ENCODE results near the gene NUP210.
A peak's percentile ranks its signal among the peaks of the same experiment; 100 is the strongest.

The NUP210 gene

DNA sequence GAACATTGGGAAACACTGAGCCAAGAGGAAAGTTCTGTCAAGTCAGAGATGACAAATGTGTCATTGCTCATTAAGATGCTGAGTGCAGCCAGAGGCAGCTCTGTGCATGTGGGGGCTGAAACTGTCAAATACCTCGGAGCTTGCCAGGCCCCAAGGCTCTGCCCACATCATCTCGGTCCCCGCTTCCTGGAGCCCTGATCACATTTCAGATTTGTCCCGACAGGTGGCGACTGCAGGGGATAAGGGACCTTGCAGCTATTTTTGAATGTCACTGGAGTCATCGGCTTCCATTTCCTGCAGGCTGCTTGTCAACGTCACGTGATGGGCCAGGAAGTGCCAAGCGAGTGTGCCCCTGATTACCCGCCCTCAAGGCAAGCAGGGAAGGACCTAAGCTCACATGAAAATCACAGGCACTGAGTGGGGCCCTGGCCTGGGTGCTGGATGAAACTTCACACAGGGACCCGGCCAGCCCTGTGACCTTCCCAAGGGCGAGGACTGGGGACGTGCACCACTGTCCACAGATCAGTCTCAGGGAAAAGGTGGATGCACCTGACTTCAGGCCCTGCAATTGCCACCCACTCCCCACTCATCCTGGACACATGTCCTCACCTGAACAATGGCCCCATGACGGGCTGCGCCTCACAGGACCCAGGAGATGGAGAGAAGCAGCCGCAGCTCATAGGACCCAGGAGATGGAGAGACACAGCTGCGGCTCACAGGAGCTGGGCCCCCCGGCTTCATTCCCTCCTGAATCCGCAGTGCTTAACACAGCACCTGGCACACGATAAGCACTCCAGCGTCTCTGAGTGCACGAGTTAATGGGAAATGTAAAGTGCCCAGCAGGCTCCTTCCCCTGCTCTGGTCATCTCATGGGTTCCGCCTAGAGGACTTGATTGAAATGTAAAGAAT, 73.4 kb downstream of the NUP210 start:
- peak; percentile 61 for DNase-seq

DNA sequence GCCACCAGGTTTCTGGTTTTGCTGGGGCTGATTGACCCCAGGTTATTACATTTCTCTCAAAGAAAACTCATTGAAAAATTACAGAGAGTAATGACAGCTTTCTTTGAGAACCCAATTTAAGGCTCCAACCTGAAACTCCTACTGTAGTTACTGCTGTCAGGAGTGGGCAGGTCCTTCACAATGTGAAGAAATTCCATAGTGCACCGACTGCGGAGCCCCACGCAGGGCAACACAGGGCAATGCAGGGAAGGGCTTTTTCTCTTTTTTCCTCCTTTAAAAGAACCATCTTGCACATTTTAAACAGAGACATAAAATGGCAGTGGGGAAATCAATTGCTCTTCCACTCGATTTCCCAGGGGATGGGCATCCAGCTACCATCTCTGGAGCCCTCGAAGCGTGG, 74.3 kb downstream of the NUP210 start:
- DNase-seq = no peak

DNA sequence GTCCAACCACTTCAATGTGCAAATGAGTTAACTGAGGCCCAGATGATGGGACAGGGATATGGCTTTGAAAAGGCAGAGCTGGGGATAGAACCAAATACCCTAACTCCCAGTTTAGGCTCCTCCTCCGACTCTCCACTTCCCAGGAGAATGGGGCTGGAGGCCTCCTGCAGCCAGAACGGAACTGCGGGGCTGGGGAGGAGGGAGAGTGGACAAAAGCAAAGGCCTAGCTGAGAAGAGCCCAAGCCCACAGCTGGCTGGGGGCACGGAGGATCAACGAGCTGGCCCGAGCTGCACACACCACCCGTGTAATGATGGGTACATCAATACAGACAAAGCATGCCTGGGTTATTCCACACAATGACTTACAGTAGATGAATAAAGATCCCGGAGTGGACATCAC, 74.8 kb downstream of the NUP210 start:
- no peak for DNase-seq

DNA sequence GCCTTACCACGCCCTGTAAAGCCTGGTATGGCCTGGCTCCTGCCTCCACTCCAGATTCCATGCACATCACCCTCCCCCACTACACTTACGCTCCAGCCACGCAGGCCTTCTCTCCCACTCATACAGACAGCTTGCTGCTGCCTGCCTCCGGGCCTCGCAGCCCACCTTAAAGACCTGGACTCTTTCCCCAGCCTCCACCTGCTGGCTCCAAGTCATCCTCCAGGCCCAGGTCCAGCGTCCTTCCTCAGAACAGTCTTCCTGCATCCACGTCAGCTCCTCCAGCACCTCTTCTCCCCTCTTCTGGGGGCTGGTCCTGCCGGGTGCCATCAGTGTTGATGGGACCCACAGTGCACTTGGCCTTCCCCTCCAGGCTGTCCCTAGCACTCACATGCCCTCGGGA, 75.5 kb downstream of the NUP210 start:
- no peak for DNase-seq

DNA sequence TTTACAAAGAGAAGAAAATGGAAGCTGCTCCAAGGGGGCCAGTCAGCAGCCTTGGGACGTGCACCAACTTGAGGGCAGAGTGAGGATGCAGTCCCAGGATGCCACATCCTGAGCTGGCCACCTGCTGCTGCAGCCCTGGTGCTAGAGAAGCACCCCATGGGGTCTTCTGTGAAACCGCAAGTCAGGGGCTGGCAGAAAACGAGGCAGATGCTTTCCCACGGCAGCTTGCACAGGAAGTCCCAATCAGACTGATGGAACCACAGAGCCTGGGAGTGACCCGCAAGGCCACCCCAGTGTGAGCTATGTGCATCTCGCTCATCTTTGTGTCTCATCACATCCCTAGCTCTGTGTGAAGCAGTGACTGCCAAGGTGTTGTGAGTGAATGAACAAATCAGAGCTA, 76.5 kb downstream of the NUP210 start:
- DNase-seq = no peak

DNA sequence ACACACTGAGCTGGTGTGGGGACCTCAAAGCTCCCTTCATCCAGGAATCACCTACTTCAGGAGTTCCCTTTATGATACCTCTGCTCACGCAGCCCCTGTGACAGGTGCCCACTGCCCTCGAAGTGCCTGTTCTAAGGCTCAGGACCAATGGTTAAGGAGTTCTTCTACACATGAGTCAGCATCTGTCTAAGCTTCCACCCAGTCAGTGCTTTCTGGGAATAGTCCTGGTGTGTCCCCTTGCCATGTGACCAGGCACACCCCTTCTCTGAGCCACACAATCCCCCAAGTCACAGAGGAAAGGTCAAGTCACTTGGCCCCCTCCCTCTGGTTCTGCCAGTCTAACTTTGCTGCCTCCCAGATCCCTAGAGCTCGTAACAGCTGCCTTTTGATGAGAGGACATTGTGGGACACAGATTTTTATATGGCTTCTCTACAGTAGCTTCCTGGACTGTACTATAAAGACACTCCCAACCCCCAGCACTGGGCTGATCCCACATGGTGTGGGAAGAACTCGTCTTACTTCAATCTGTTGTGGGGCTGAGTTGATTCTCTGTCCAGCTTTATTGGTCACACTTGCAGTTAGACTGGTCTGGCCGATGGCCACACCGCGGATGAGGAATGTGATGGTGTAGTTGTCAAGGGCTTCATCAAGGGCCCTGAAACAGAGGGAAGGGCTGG, 78.8 kb downstream of the NUP210 start:
- no peak for DNase-seq

DNA sequence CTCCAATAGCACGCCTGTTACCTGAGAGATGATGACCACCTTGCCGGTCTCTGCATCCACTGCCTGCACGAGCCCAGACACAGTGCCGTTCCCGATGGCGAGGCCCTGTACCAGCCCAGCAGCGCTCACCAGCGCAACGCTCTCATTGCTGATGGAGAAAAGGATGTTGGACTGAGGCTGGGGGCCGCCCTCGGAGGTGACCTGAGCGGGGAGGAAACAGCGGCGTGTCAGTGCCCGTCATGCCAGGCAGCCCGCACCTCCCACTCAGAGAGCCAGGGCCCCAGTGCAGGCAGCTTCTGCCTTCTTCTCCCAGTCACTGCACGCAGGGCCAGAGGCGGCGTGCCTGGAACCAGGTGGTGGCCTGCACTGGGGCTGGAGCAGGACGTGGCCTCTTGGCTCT, 80.3 kb downstream of the NUP210 start:
- no peak for DNase-seq

DNA sequence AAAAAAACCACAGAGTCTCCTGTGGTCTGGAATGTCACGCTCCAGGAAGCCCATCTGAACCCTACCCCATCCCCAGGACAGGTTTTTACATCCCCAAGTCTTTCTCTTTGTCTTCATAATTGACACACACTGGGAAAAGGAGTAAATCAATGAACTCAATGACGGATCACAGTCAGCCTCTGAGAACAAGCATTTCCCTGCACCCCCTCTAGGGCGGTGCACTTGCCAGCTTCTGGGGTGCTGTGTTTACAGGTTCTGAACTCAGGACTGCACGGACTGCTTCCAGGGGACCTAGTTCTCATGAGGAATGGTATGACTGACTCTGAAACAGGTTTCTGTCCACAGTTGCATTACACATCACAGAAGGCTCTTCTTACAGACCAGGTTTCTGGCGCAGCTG, 81.1 kb downstream of the NUP210 start:
- DNase-seq = no peak

DNA sequence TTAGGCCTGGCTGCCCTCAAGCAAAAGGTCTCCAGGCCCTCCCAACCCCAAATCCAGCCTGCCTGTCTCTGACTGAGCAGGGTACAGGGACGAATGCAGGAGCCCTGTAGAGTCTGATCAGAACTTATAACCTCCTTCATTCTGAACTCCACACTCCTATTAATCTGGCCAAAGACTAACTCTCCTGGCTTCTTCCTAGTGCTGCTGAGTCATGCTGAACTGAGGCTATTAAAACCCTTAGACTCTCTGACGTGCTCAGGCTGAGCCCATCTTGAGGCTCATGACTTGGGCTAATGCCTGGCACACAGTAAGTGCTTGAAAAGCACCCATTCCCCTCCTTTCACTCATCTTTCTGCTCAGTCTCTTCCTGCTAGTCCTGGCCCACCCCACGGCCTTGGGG, 81.9 kb downstream of the NUP210 start:
- no peak for DNase-seq

DNA sequence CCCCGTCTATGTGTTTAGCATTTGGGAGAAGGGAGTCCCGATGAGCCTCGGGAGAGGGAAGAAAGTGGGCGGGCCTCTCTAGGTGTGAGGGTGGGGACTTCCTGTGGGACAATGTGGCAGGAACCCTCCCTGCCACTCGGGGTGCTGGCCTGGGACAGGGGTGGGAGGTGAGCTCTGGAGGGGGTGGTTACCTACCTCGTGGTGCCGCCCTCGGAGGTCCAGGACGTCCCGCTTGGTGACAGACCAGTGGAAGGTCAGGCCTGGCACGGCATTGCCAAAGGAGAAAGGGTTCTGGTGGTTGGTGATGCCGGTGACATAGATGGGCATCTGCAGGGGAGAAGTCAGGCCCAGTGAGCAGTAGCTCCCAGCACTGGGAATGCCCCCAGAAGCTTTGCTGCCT, 83.5 kb downstream of the NUP210 start:
- DNase-seq = no peak

DNA sequence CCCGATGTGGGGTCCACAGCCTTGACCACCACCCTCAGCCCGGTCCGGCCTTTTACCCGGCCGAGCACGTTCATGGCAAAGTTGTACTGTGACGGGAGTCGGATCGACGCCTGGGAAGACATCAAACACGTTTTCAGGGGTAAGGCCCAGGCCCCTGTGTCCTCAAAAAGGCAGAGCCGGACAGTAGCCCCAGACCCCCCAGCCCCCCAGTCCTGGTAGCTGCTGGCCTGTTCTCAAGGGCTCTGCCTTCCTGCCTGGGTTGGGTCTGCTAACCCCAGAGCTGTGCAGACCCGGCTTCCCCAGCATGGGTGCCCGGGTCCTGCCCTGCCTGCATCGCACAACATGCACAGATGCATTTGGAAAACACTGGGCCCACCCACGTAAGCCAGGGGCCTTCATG, 84.6 kb downstream of the NUP210 start:
- no peak for DNase-seq

DNA sequence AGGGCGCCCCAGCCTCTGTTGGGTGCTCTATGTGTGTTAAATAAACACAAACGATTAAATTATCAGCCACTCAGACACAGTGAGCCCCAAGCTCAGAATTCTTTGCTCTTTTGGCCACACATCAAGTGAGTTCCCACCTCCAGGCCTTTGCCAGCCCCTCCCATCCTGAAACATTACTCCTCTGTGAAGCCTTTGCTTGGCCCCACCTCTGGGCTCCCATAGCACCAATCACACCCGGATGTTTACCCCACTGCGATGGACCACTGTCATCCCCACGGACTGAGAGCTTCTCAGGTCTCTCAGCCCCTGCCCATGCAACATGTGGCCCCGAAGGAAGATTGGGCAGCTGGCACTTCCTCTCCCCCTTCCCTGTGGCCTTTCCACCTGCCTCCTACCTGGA, 85.1 kb downstream of the NUP210 start:
- no peak for DNase-seq

DNA sequence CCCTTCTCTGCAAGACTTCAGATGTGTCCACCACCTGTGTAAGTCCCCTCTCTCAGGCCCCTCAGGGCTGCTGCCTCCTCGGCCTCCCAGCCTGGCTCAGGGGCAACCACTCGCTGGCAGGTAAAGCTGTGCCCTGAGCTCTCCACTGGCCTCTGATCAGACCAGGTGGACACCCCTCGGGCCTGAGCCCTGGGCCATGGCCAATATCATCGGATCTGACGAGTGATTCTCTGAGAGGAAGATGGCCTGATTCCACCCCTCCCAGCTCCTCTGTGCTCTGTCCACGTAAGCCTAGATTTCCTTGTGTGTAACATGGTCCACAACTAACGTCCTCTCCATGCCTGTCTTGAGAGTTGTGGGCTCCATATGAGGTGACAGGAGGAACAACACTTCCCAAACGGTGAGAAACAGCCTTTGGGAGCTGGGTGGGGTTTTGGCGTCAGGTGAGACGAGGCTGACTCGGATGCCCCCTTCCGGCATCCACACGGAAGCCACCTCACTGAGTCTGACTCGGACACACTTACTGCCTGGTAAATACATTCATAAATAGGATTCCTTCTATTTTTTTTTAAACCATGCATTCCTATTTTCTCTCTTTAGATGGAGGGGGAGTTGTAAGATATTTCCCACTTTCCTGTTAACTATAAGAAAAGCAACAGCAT, 86.8 kb downstream of the NUP210 start:
- no peak for DNase-seq

DNA sequence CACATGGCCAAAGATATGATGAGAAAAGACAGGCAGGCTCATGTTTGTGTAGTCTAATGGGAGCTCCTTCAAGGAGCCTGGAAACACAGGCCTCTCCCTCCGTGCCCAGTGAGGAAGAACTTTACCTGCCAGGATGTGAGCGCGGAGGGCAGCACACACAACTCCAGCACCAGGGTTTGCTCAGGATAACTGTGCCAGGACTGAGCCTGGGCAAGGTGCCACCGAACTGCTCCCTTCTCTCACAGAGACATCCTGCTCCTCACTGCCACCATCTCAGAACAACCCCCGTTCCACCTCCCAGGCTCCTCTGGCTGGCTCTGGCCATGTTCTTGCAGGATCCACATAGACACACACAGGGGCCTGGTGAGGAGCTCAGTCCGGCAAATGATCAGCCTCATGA, 87.4 kb downstream of the NUP210 start:
- DNase-seq = no peak

DNA sequence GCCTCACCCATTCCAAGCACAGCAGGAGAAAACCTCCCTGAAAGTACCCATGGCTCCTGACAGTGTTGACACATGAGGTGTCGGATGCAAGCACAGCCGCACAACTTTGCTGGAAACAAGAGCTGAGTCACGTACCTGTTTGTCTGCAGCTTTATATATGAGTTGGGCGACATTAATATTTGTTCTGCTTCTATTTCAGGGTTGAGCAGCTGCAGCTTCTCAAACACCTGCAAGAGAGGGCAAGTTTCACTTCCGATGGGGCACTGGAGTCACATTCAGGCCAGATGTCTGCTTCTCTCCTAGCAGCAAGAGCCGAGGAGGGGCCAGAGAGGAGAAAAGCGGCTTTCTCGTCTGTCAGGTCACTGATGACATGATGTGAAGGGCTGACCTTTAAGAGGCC, 88.0 kb downstream of the NUP210 start:
- no peak for DNase-seq

DNA sequence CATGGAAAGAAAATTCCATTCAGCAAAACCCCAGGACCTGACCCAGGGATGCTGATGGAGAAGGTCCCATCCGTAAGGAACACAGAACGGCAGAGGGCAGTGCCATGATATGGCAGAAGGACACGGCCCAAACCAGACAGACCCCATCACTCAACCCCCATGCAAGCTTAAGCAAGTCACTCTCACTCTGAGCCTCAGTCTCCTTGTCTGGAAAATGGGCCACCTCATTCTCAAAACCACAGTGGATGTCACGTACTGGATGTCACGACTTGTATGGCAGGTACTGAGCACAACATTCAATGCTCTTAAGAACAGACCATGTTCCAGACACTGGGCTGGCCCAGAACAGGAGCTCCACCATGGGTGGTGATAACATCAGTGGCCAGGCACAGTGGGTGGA, 90.4 kb downstream of the NUP210 start:
- no peak for DNase-seq

DNA sequence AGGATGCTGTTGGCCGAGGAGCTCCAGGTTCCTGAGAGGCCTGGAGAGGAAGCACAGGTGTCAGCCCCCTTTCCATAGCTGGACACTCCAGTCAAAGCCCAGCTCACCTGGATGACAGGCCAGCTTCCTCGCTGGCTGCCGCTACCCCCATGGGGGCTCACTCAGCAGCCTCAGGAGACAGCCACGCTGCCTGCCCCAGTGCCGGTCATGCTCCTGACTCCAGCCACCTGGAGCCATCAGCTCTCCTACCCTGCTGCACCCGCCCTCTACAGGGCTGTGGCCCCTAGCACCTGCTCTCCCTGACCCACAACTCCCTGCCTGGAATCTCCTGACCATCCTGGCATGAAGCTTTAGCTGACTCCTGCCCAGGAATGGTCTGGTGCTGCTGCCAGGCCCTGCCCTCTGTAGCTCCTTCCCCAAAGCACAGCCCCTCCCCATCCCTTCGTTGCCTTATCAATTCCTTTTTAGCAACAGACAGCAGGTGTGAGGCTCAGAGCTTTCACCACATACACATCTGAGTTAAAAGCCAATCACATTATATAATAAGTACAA, 94.2 kb downstream of the NUP210 start:
- no peak for DNase-seq

DNA sequence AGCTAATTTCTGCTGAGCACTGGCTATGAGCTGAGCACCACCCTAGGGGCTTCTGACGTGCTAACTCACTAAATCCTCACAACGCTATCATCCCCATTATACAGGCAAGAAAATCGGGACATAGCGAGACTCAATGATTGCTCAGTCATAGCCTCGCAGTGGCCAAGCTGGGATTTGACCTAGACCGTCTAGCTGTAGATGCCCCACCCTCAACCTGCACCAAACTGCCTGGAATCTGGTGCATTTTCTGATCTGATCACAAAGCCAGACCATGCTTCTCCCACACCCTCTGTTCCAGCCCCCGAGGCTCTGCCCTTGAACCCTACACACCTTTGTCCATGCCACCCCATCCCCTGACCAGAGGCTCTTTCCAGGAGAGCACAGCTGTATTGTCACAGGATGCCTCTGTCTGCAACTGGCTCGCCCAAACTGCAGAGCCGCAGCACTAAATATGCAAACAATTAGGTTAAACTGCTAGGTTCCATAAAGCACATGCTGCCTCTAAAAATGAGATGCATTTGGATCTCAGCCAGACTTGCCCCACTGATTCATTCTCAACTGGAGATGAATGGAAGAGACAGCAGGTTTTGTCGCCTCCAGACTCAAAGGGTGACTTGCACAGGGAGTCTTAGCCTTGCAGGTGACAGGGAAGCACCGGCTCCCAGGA, 95.2 kb downstream of the NUP210 start:
- no peak for DNase-seq

DNA sequence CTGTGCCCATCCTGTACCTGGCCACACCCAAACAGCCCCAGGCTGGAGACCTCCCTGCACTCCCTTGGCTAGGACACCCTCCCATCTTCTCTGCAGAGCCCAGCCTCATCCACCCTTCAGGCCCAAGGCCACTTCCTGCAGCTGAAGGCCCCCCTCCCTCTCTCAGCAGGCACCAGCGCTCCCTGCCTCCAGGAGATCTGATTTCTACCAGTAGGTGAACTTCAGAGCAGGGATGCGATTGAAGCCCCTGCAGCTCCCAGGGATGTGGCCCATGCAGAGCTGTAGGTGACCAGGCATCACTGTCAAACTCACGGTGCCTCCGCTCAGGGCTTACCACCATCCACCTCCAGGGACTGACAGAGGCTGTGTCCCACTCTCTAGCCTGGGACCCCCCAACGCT, 96.3 kb downstream of the NUP210 start:
- DNase-seq = no peak

DNA sequence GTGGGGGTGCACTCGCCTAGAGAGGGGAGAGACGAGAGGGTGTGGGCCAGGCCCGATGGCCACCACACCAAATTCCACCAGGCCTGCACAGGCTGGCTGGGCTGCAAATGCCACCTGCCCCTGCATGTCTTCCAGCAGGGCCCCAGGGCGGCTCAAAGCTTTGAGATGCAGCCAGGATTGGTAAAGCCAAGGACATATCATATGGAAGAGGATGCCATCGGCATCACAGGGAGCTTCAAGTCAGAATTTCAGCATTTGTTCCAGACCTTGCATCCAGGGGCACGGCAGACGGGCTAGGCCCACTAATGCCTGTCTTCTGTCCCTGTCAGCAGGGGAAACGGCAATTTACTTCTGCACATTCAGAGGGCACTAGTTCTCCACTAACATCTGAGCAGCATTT, 97.8 kb downstream of the NUP210 start:
- DNase-seq = no peak

DNA sequence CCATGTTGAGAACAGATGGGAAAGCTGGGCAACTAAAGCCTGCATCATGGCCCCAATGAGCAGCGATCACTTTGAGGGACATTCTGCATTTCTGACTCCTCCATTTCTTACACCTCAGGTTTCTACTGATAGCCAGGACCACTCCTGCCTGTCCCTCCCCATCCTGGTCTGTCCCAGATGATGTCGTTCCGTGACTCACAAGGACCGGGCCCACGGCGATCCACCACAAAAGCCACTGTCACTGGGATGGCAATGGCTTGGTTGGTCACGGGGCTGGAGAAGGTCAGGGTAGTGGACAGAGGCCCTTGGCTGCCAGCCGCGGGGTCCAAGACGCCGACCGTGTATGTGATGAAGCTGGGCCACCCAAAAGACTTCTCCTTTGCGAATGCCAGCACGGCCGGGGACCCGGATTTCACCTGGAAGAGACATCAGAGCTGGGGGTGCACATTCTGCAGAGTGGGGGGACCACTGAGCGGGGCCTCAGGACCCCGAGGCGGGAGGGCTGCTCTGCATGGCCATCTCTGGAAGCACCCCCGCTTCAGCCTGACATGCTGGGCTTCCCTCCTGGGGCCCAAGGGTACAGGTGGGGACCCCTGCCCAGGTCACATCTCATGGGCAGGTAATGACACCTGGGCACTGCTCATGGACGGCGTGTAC, 100.4 kb downstream of the NUP210 start:
- DNase-seq = no peak

DNA sequence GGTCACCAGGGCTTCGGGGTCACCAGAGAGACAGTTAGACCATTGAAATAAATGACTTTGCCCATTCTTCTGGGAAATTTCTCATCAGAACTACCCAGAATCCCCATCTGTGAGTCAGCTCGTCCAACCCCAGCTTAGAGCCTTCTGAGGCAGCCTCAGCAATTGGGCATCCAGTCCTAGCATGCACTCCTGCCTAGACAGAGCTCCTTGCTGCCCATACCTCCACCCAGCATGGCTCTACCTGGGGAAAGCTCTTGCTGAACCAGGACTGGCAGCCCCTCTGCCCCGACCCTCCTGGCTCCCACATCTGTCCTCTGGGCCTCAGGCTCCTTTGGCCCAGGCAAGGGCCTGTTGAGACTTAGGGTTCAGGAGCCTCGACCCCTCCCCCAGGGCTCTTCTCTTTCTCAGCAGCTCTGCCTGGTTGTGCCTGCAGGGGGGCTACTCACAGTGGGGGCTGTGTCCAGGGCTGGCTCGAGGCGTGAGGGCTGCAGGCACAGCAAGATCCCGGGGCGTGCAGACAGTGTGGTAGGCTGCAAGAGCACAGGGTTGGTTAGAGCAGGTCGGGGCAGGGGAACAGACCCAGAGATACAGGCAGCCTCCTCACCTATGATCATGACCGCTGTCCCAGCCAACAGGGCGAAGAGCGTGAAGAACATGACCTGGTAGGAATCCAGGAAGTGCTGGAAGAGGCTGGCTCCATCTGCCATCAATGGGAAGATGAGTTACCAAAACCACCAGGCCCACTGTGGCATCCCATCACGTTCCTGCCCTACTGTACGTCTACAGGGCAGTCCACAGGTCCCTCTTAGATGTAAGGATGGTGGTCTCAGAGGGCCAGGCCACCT, 101.3 kb downstream of the NUP210 start:
- no peak for DNase-seq

Measured in suppressor macrophage treated with lipopolysaccharide for 4 hours (primary cell).